CD4-positive, alpha-beta T cell (primary cell): ENCODE results near the gene LRRN1. TPM values are rescaled to one million over a fixed set of nuclear protein-coding genes. Genes with fewer than 3 reads are reported as not detected.

ENCODE experiments used
- ATAC-seq: fragments of 200-7000 bp; cut with Tn5 transposase; one replicate; pipeline ENCODE4 v1.10.0; 2022; ENCODE audit warnings: mild to moderate bottlenecking; ENCODE audit not compliant: poor library complexity
- CTCF ChIA-PET: fragments of 350-600 bp; sonication (Branson Sonifier 250); formaldehyde crosslinking; loops from one replicate; lab custom pipeline; 2021; ENCODE audit warnings: antibody characterized with exemption, inconsistent platforms; lab: Charles Lee
- POLR2A ChIA-PET: fragments of 350-600 bp; sonication (Branson Sonifier 250); formaldehyde crosslinking; loops from one replicate; lab custom pipeline; 2021; ENCODE audit warnings: antibody characterized with exemption, inconsistent platforms; lab: Charles Lee
- DNase-seq, 14 experiments: peaks; one replicate each; pipeline ENCODE4 v3.0.0-alpha.2; 2013 to 2020; ENCODE audit warnings: mixed read lengths in 2 of 14
- H3K27ac ChIP-seq, 2 donors: one replicate each; pipeline versions ENCODE4 v1.5.1 to v1.7.0; 2013; ENCODE audit warnings: low read length in 2 of 2, low read depth in 1 of 2, mild to moderate bottlenecking in 1 of 2
- H3K27me3 ChIP-seq, 2 experiments: 1 replicate in 1 of 2; 2 replicates in 1 of 2; pipeline versions ENCODE4 v1.6.1 to v1.7.0; 2013; ENCODE audit warnings: low read length in 2 of 2, control low read depth in 1 of 2, mild to moderate bottlenecking in 1 of 2, moderate library complexity in 1 of 2; ENCODE audit not compliant: insufficient read depth in 2 of 2, control insufficient read depth in 1 of 2
- H3K36me3 ChIP-seq: one replicate; pipeline ENCODE4 v1.6.1; 2013; ENCODE audit warnings: low read length, control low read depth; ENCODE audit not compliant: insufficient read depth
- H3K4me1 ChIP-seq: one replicate; pipeline ENCODE4 v1.6.1; 2013; ENCODE audit warnings: low read length, control low read depth; ENCODE audit not compliant: insufficient read depth
- H3K4me3 ChIP-seq: one replicate; pipeline ENCODE4 v1.5.1; 2013; ENCODE audit warnings: mild to moderate bottlenecking, low read length, moderate library complexity
- H3K9me3 ChIP-seq, 2 experiments: 1 replicate in 1 of 2; 2 replicates in 1 of 2; pipeline versions ENCODE4 v1.6.1 to v1.7.0; 2013; ENCODE audit warnings: low read length in 2 of 2, mild to moderate bottlenecking in 2 of 2, control low read depth in 1 of 2, moderate library complexity in 1 of 2; ENCODE audit not compliant: control insufficient read depth in 1 of 2, insufficient read depth in 1 of 2
- H3K27ac Mint-ChIP-seq: one replicate; pipeline ENCODE4 v1.8.0; 2020; ENCODE audit warnings: mixed read lengths
- H3K27me3 Mint-ChIP-seq: one replicate; pipeline ENCODE4 v1.8.0; 2021; ENCODE audit warnings: mixed read lengths
- H3K36me3 Mint-ChIP-seq: one replicate; pipeline ENCODE4 v1.8.0; 2021; ENCODE audit warnings: low read depth, mixed read lengths
- H3K4me1 Mint-ChIP-seq: one replicate; pipeline ENCODE4 v1.8.0; 2021; ENCODE audit warnings: low read depth, mixed read lengths
- H3K4me3 Mint-ChIP-seq: one replicate; pipeline ENCODE4 v1.8.0; 2020; ENCODE audit warnings: mild to moderate bottlenecking, mixed read lengths
- H3K9me3 Mint-ChIP-seq: one replicate; pipeline ENCODE4 v1.8.0; 2020; ENCODE audit warnings: mixed read lengths
- intact Hi-C, 2 experiments: fragments of 100-400 bp; cut with DNase I in 1 of 2; cut with micrococcal nuclease in 1 of 2; formaldehyde crosslinking; loops; one replicate each; pipeline versions ENCODE4 v1.15.1 to v1.9.0; 2023 to 2025; cut with DNase I, micrococcal nuclease
- polyA plus RNA-seq, 2 donors: library from polyadenylated mRNA; unstranded; fragments of 120-200 nt; gene quantifications; one replicate each; pipeline ENCODE4 v1.2.1, GENCODE V29; 2013
- total RNA-seq, 174 experiments: library from RNA in 2 of 174; stranded (reverse) in 2 of 174; gene quantifications; one replicate each; pipeline ENCODE4 v1.2.3 and lab custom pipeline; 2021 to 2026
- TF ChIP-seq, protein P1 (sequence below): fragments of 200-600 bp; IDR thresholded peaks from one replicate; pipeline ENCODE4 v1.8.0; 2022; ENCODE audit warnings: antibody characterized with exemption, mild to moderate bottlenecking

The LRRN1 gene
- total RNA-seq (under 1 TPM in 1 of 2 experiments, not detected in 1; 0.20 TPM), total RNA-seq (lab: John Stamatoyannopoulos, UW) (0 to 6.0 (median 0.47) reads per million in 172 experiments)
- 0.23 TPM for polyA plus RNA-seq (2013, experiment 1 of 2)
- polyA plus RNA-seq (2013, experiment 2 of 2), result 1.4 TPM

- DNase-seq, result peak in 9 of 14 experiments; percentile 20 to 60 (median 39)
- no peaks in the 10 kb centered on the region for H3K36me3 Mint-ChIP-seq
- peak within 1 kb of the TSS; percentile 81 for H3K4me3 Mint-ChIP-seq
- H3K27ac Mint-ChIP-seq, result no peak within 1 kb of the TSS
- H3K27me3 ChIP-seq, result peaks cover 10 to 27% of the 10 kb centered on the region in 2 experiments
- POLR2A ChIA-PET, result no interaction called here
- peaks cover 61% of the 10 kb centered on the region for H3K27me3 Mint-ChIP-seq
- H3K9me3 ChIP-seq, result peaks cover 0 to 14% of the 10 kb centered on the region in 2 experiments
- peak within 1 kb of the TSS; percentile 47 for H3K4me3 ChIP-seq
- H3K27ac ChIP-seq, result no peak within 1 kb of the TSS
- peaks cover 2% of the 10 kb centered on the region for H3K9me3 Mint-ChIP-seq
- no peaks in the 10 kb centered on the region for H3K36me3 ChIP-seq
- H3K4me1 Mint-ChIP-seq, result peaks cover 10% of the 10 kb centered on the region
- intact Hi-C loops, result no loop called here
- TF ChIP-seq, protein P1, sequence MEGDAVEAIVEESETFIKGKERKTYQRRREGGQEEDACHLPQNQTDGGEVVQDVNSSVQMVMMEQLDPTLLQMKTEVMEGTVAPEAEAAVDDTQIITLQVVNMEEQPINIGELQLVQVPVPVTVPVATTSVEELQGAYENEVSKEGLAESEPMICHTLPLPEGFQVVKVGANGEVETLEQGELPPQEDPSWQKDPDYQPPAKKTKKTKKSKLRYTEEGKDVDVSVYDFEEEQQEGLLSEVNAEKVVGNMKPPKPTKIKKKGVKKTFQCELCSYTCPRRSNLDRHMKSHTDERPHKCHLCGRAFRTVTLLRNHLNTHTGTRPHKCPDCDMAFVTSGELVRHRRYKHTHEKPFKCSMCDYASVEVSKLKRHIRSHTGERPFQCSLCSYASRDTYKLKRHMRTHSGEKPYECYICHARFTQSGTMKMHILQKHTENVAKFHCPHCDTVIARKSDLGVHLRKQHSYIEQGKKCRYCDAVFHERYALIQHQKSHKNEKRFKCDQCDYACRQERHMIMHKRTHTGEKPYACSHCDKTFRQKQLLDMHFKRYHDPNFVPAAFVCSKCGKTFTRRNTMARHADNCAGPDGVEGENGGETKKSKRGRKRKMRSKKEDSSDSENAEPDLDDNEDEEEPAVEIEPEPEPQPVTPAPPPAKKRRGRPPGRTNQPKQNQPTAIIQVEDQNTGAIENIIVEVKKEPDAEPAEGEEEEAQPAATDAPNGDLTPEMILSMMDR, result no peak
- CTCF ChIA-PET, result no interaction called here
- ATAC-seq, result no peak
- H3K4me1 ChIP-seq, result peaks cover 19% of the 10 kb centered on the region
Observed at GRCh38 chr3:3799173-3800079, at the start of gene LRRN1. Gene LRRN1, plus strand, starts transcription at chr3:3799431. Its CDS starts 45,211 bp downstream, at chr3:3844642.

GRCh38 chr3:3753416-3753815, 45.8 kb upstream of the LRRN1 start:
- Histone ChIP-seq H3K4me1 (no peaks in the 10 kb centered on the region), H3K27ac (no peak overlapping the region), H3K4me3 (no peak overlapping the region), H3K27me3 (no peaks in the 10 kb centered on the region), H3K36me3 (no peaks in the 10 kb centered on the region), H3K9me3 (no peaks in the 10 kb centered on the region)
- H3K27ac Mint-ChIP-seq, result no peak overlapping the region
- ATAC-seq (no peak), DNase-seq (no peak)
- H3K4me1 Mint-ChIP-seq, result no peaks in the 10 kb centered on the region
- ChIA-PET POLR2A (no interaction called here), CTCF (no interaction called here)
- H3K4me3 Mint-ChIP-seq, result no peak overlapping the region
- intact Hi-C loops, result no loop called here
- no peaks in the 10 kb centered on the region for H3K36me3 Mint-ChIP-seq
- H3K9me3 Mint-ChIP-seq, result no peaks in the 10 kb centered on the region
- TF ChIP-seq, protein P1, result no peak
- H3K27me3 Mint-ChIP-seq, result no peaks in the 10 kb centered on the region

GRCh38 chr3:3765661-3766060, 33.6 kb upstream of the LRRN1 start:
- TF ChIP-seq, protein P1, result no peak
- H3K9me3 Mint-ChIP-seq, result no peaks in the 10 kb centered on the region
- no peak overlapping the region for H3K27ac ChIP-seq
- H3K4me1 Mint-ChIP-seq, result no peaks in the 10 kb centered on the region
- H3K27me3 ChIP-seq, result no peaks in the 10 kb centered on the region
- POLR2A ChIA-PET, result no interaction called here
- no peak overlapping the region for H3K4me3 Mint-ChIP-seq
- no peaks in the 10 kb centered on the region for H3K36me3 Mint-ChIP-seq
- H3K27ac Mint-ChIP-seq, result no peak overlapping the region
- intact Hi-C loops, result no loop called here
- no peaks in the 10 kb centered on the region for H3K27me3 Mint-ChIP-seq
- CTCF ChIA-PET, result no interaction called here
- no peaks in the 10 kb centered on the region for H3K9me3 ChIP-seq
- no peak overlapping the region for H3K4me3 ChIP-seq
- DNase-seq, result no peak
- H3K4me1 ChIP-seq, result no peaks in the 10 kb centered on the region
- no peak for ATAC-seq
- H3K36me3 ChIP-seq, result no peaks in the 10 kb centered on the region
